Ovary (tissue), 9 donors: ENCODE measurements around the gene BICC1. TPM values are rescaled to one million over a fixed set of nuclear protein-coding genes. Genes with fewer than 3 reads are reported as not detected.

Source experiments
- DNase-seq, 5 donors: peaks; one replicate each; pipeline ENCODE4 v3.0.0-alpha.2; 2019 to 2020
- H3K27ac ChIP-seq, 2 donors: fragments of 200-600 bp; one replicate each; pipeline versions ENCODE4 v1.5.1 to v1.8.0; 2019 to 2022
- H3K27me3 ChIP-seq: fragments of 200-600 bp; one replicate; pipeline ENCODE4 v1.8.0; 2022
- H3K36me3 ChIP-seq: fragments of 200-600 bp; sonication (generic); one replicate; pipeline ENCODE4 v1.5.1; 2019
- H3K4me1 ChIP-seq: one replicate; pipeline ENCODE4 v1.8.1; 2013; ENCODE audit warnings: mild to moderate bottlenecking, moderate library complexity; ENCODE audit not compliant: insufficient read depth
- H3K4me3 ChIP-seq: fragments of 200-600 bp; sonication (generic); one replicate; pipeline ENCODE4 v1.5.1; 2017
- H3K9me3 ChIP-seq, 2 donors: fragments of 200-600 bp in 1 of 2; sonication (generic) in 1 of 2; one replicate each; pipeline versions ENCODE4 v1.5.1 to v1.8.1; 2013 to 2019; ENCODE audit warnings: mild to moderate bottlenecking in 1 of 2, moderate library complexity in 1 of 2
- EP300 ChIP-seq: sonication (generic); formaldehyde crosslinking; IDR thresholded peaks from one replicate; pipeline ENCODE4 v1.6.1; 2017; ENCODE audit warnings: antibody characterized with exemption
- POLR2A ChIP-seq: fragments of 450-650 bp; IDR thresholded peaks from one replicate; pipeline ENCODE4 v1.6.1; 2017; ENCODE audit warnings: antibody characterized with exemption, mild to moderate bottlenecking, moderate library complexity
- WGBS, 3 donors: extraction: QIAGEN DNeasy Blood & Tissue Kit in 1 of 3; methylation state at CpG; one replicate each; pipeline versions ENCODE4 v1.1.5 to v1.1.7; 2013 to 2017; 5-methylcytosine and 5-hydroxymethylcytosine counted together
- intact Hi-C, 4 donors: fragments of 100-400 bp; cut with DNase I; formaldehyde crosslinking; loops; one replicate each; pipeline versions ENCODE4 v1.11.0 to v1.15.1; 2022 to 2023
- polyA plus RNA-seq, 2 donors: library from polyadenylated mRNA; stranded (reverse); fragments of 200-250 nt in 1 of 2; fragments of 350-450 nt in 1 of 2; fragmentation: Illumina TruSeq in 1 of 2; extraction: RNeasy Lipid Tissue Mini Kit (QIAGEN cat#74804) in 1 of 2; gene quantifications; one replicate each; pipeline ENCODE4 v1.2.3, GENCODE V29; 2013 to 2014
- total RNA-seq, 7 donors: library from RNA; depleted of rRNA in 2 of 7; stranded (reverse); fragments of >200 nt in 2 of 7; fragmentation: NEBNext Ultra II Directional in 3 of 7; extraction: Animal tissue kit (Norgen Biotek cat#: 25700) in 3 of 7; gene quantifications; one replicate each; pipeline versions ENCODE4 v1.1.0 to v1.2.4, GENCODE V29; 2016 to 2023
- TF ChIP-seq, protein P1 (sequence below), 3 donors: fragments of 450-650 bp in 2 of 3; fragments of 200-600 bp in 1 of 3; IDR thresholded peaks; one replicate each; pipeline versions ENCODE4 v1.5.1 to v1.8.0; 2016 to 2022; ENCODE audit warnings: antibody characterized with exemption in 3 of 3, mild to moderate bottlenecking in 1 of 3
- donor health status: DM: no; HTN: no; CAD: no; lungs with moderate emphysema.
- donor health status: DM: no; HTN: no; CAD: no.
- donor health status: Bipolar disorder and iron deficiency.
- donor health status: DM: yes; HTN: yes; CAD: no.
- donor health status: DM: no; HTN: no; CAD: no.
- donor health status: DM: yes; HTN: yes; CAD: no.

BICC1 gene
- total and polyA plus RNA-seq, 9 donors = 13.6 to 43.4 (median 23.5) TPM

GRCh38 chr10:58672845-58673244, 160.2 kb downstream of the BICC1 start:
- H3K9me3 ChIP-seq = no peaks in the 10 kb centered on the region
- intact Hi-C loops = no loop called here
- no peak overlapping the region for H3K27ac ChIP-seq
- H3K4me1 ChIP-seq = no peaks in the 10 kb centered on the region
- H3K36me3 ChIP-seq = no peaks in the 10 kb centered on the region
- TF ChIP-seq, protein P1, sequence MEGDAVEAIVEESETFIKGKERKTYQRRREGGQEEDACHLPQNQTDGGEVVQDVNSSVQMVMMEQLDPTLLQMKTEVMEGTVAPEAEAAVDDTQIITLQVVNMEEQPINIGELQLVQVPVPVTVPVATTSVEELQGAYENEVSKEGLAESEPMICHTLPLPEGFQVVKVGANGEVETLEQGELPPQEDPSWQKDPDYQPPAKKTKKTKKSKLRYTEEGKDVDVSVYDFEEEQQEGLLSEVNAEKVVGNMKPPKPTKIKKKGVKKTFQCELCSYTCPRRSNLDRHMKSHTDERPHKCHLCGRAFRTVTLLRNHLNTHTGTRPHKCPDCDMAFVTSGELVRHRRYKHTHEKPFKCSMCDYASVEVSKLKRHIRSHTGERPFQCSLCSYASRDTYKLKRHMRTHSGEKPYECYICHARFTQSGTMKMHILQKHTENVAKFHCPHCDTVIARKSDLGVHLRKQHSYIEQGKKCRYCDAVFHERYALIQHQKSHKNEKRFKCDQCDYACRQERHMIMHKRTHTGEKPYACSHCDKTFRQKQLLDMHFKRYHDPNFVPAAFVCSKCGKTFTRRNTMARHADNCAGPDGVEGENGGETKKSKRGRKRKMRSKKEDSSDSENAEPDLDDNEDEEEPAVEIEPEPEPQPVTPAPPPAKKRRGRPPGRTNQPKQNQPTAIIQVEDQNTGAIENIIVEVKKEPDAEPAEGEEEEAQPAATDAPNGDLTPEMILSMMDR (IDR thresholded peaks at IDR 0.05) = no peak
- TF ChIP-seq EP300 (no peak), POLR2A (no peak)
- H3K4me3 ChIP-seq = no peak overlapping the region
- DNase-seq = no peak
- no peaks in the 10 kb centered on the region for H3K27me3 ChIP-seq

DNA sequence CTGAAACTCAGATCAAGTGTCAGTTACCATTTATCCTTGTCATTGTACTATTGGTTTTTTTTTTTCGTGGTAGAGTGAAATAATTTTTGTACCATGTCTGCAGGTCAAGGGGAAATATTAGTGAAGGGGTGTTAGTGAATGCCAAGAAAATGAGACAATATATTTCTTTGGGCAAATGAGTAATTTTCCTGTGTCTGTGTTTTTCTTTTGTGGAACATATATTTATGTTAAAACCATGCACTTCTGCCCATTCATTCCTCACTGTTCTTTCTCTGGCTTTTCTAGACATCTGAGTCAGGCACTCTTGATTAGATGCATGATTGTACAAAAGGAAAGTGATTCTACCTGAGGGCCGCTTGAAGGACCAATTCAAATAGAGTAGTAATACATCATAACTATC, 161.6 kb downstream of the BICC1 start:
- Histone ChIP-seq H3K36me3 (no peaks in the 10 kb centered on the region), H3K27ac (no peak overlapping the region), H3K4me3 (no peak overlapping the region), H3K4me1 (no peaks in the 10 kb centered on the region), H3K9me3 (no peaks in the 10 kb centered on the region), H3K27me3 (no peaks in the 10 kb centered on the region)
- DNase-seq = no peak
- no peak for TF ChIP-seq EP300
- TF ChIP-seq POLR2A = no peak
- TF ChIP-seq, protein P1 (IDR thresholded peaks at IDR 0.05) = no peak
- intact Hi-C loops = no loop called here
- 84 to 90% (median 86%) methylated on average over 2 of the region's 2 CpGs for WGBS, 3 donors

DNA sequence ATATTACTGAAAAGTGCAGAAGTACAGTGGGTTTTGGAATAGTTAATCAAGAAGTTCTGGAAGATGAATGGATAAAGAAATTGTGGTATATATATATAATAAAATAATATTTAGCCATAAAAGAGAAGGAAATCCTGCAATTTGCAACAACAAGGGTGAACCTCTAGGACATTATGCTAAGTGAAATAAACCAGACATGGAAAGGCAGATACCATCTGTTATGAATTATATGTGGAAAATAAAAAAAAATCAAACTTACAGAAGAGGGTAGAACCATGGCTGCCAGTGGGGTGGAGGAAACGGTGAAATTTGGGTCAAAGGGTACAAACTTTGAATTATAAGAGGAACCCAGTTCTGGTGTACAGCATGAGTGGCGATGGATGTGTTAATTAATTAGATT, 162.6 kb downstream of the BICC1 start:
- Histone ChIP-seq H3K4me1 (no peaks in the 10 kb centered on the region), H3K4me3 (no peak overlapping the region), H3K27me3 (no peaks in the 10 kb centered on the region), H3K9me3 (no peaks in the 10 kb centered on the region), H3K27ac (no peak overlapping the region), H3K36me3 (no peaks in the 10 kb centered on the region)
- intact Hi-C loops = no loop called here
- 94 to 96% (median 96%) methylated on average over 2 of the region's 2 CpGs for WGBS, 3 donors
- no peak for TF ChIP-seq POLR2A
- TF ChIP-seq, protein P1 (IDR thresholded peaks at IDR 0.05) = no peak
- TF ChIP-seq EP300 = no peak
- DNase-seq = no peak

DNA sequence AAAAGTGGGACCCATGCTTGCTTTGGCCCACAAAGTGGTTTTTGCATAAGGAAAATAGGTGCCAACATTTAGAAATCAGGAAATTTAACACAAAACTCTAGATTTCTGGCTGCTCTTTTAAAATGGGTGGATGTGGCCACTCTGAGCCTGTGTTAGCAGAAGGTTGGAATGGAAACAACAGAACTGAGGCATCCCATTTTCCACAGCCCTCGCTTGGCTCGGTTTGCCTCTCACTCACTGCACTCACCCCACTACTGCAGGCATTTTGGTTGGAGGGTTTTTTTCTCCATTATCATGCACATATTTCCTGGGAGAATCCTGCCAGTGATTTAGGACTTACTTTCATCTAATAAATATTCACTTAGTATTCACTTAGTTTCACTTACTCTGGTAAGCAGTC, 178.9 kb downstream of the BICC1 start:
- DNase-seq = peak in 2 of 5 donors; percentile 27 to 59
- Histone ChIP-seq H3K4me1 (no peaks in the 10 kb centered on the region), H3K9me3 (no peaks in the 10 kb centered on the region), H3K36me3 (no peaks in the 10 kb centered on the region), H3K27ac (no peak overlapping the region), H3K4me3 (no peak overlapping the region), H3K27me3 (no peaks in the 10 kb centered on the region)
- WGBS, 3 donors = 25 to 37% (median 33%) methylated on average over 2 of the region's 2 CpGs
- TF ChIP-seq POLR2A = no peak
- no peak for TF ChIP-seq EP300
- TF ChIP-seq, protein P1 (IDR thresholded peaks at IDR 0.05) = no peak
- intact Hi-C loops = no loop called here

DNA sequence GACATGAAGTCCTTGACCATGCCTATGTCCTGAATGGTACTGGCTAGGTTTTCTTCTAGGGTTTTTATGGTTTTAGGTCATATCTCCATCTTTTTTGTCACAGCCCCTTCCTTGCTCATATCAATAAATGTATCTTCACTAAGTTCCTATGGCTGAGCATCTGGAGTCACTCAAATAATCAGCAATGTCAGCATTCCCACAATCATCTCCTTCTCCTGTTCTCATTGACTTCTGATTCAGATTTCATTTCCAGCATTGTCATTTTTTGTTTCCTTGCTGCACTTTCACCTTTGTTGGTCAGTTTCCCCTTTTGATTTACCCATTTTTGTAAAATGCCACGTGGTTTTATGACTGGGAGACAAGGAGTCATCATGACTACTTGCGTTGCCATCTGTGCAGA, 181.2 kb downstream of the BICC1 start:
- no peak for TF ChIP-seq EP300
- TF ChIP-seq, protein P1 (IDR thresholded peaks at IDR 0.05) = no peak
- H3K27me3 ChIP-seq = no peaks in the 10 kb centered on the region
- H3K36me3 ChIP-seq = no peaks in the 10 kb centered on the region
- no peak overlapping the region for H3K27ac ChIP-seq
- no peaks in the 10 kb centered on the region for H3K9me3 ChIP-seq
- no peaks in the 10 kb centered on the region for H3K4me1 ChIP-seq
- WGBS, 3 donors = 85 to 97% (median 87%) methylated on average over 2 of the region's 2 CpGs
- intact Hi-C loops = no loop called here
- DNase-seq = no peak
- no peak overlapping the region for H3K4me3 ChIP-seq
